ENCODE results near the gene ZNF791.
A peak's percentile ranks its signal among the peaks of the same experiment; 100 is the strongest.
"Not testable (repeated sequence)": the region's sequence is repeated elsewhere in the genome, so short reads cannot be mapped to it uniquely, and the experiment has no call there.

Gene ZNF791

DNA sequence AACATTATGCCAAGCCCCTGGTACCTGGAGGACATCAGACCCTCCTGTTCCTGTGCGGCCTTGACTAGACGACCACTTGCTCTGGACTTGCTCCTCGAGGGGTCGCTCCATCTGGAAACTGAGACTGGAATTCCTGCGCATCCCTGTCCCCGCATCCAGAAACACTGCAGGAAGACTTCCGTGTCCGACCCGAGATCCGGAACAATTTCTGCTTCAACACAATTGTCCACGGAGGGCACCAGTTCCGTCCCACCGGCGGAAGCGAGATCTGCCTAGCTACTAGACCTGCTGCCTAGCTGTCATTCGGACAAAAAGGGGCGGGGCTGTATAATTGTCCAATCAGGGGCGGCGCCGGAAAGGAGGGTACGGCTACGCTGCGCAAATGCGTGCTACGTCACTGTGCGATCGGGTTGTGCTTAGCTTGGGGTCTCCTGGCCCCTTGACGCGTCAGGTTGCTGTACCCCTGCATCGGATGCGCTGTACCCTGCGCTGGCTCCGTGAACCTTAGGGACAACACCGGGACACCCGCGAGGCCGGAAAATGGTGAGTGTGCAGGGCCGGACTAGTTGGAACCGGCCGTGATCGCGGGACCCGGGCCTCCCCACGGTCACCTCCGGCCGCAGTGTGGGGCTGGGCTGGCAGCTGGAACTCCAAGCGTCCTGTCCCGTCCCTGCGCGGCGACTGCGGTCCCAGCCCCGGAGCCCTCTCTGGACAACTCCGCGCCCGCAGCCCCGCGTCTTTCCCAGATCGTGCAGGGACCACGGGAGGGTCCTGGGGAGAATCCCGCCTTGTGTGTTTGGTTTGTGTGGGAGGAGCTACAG is at the start of gene ZNF791, which contains the start of gene ZNF490:
TSS of gene ZNF791 (plus strand) at position 381 of the 821 bp plus-strand sequence. CDS start at position 541, 160 bp downstream.
TSS of gene ZNF490 (minus strand) at position 274 of the 821 bp plus-strand sequence. CDS start at position 141, 133 bp downstream.
- DNase-seq = peak; percentile 69

DNA sequence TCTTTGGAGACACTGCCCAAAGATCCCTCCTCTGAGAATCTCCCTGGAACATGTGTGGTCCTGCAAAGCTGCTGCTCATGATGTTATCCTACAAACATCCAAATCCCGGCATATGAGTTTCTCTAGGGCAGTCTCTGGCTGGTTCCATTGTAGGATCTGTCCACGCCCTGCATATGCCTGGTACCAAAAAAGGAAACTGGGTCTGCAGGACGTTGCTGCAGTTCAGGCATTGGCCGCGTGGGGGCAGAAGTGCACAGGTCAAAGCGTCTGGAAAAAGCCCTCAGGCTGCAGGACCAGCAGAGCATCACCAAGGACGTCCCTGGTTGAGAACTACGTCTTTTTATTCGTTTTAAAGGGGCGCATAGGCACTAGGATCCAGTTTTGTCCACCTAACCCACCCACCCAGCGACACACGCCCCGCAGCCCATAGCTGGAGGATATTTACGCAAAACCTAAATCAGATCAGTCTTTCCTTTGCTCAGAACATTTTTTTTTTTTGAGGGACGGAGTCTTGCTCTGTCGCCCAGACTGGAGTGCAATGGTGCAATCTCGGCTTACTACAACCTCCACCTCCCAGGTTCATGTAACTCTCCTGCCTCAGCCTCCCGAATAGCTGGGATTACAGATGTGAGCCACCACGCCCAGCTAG is 46.6 kb upstream of the ZNF791 start:
- peak; percentile 2 for DNase-seq

- not testable (repeated sequence) for DNase-seq
These were observed 44.3 kb upstream of the ZNF791 start for GRCh38 chr19:12566380-12566779.

GRCh38 chr19:12567951-12568350 is 42.8 kb upstream of the ZNF791 start:
- no peak for DNase-seq

- peak; percentile 24 for DNase-seq
These were observed 36.7 kb upstream of the ZNF791 start for GRCh38 chr19:12574036-12574435.

DNA sequence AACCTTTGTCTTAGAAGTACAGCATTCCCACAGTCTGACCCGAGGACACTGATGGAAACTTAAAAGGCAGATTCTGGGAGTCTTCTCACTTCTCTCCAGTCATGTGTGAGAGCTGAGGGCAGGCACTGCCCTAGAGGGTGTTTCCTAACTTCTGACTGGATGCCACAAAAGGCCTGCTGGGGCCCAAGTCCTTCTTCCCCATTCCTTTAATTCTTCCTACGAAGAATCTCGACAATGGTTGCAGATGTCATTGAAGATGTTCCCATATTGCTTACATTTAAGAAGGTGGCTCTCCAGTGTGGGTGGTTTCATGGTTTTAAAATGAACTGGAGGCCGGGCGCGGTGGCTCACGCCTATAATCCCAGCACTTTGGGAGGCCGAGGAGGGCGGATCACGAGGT is 32.1 kb upstream of the ZNF791 start:
- DNase-seq = no peak

DNA sequence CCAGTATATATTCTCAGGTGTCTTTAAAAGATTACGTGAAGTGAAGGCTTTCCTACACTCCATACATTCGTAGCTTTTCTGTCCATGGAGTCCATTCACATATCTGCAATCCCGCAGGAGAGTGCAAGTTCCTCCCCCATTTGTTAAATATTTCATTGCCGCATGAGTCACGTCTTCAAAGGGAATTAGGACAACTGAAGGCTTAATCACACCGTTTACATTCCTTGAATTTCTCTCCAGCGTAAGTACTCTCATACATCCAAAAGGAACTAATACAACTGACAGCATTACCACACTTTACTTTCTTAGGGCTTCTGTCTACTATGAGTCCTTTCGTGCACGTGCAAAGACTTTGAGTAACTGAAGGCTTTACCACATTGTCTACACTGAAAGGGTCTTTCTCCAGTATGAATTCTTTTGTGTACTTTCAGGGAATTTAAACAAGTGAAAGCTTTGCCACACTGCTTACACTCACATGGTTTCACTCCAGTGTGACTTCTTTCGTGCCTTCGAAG is 30.5 kb upstream of the ZNF791 start:
- DNase-seq = no peak

DNA sequence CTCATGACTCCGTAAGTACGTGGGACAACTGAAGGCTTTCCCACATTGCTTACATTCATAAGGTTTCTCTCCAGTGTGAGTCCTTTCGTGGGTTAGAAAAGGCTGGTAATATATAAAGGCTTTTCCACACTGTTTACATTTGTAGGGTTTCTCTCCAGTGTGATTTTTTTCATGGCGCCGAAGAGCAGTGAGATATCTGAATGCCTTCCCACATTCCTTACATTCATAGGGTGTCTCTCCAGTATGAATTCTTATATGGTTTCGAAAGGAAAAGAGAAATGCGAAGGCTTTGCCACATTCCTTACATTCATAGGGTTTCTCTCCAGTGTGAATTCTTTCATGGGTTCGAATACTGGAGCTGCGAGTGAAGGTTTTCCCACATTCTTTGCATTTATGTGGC is 29.6 kb upstream of the ZNF791 start:
- DNase-seq = no peak

DNA sequence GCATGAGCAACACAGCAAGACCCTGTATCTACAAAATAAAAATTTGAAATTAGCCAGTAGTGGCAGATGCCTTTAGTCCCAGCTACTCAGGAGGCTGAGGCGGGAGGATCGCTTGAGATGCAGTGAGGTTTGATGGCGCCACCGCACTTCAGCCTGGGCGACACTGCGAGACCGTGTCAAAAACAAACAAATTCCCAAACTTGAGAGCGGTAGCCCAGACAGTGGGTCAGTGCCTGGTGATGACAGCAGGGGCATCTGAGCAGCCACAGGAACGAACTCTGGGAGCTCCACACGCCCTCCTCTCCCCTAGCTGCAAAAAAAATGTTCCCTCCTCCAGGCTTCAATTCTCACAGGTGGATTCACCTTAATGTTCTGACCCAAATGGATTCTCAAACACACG is 14.2 kb upstream of the ZNF791 start:
- DNase-seq = no peak

DNA sequence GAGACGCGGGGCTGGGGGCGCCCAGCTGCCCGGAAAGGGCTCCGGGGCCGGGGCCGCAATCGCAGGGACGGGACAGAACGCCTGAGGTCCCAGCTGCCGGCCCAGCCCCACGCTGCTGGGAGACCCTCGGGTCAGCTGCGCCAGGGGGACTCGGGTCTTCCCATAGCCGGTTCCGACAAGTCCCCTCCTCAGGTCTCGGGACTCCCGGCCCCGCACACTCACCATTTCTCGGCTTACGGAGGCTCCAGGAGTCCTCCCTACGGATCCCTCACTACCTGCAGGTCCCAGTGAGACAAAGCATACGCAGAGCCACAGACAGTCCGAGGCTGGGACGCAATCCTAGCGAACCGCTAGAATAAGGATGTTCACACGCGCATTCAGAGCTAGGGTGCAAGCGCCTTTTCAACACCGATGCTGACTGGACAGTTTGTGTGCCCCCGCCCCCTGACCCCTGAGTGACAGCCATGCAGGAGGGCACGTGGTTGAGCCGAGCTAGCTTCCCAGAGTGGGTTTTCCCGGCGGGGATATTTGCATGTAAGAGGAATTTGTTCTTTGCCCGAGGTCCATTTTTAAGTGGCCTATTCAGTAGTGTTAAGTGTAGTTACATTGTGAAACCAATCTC is 13.7 kb upstream of the ZNF791 start:
- no peak for DNase-seq

GRCh38 chr19:12597594-12597993 is 13.1 kb upstream of the ZNF791 start:
- no peak for DNase-seq

GRCh38 chr19:12603714-12604113 is 7.0 kb upstream of the ZNF791 start:
- DNase-seq = no peak

- no peak for DNase-seq
These were observed 3.9 kb upstream of the ZNF791 start for GRCh38 chr19:12606796-12607195.

GRCh38 chr19:12607631-12608030 is 3.1 kb upstream of the ZNF791 start:
- DNase-seq = no peak

- no peak for DNase-seq
These were observed 610 bp downstream of the ZNF791 start for GRCh38 chr19:12611361-12611699.

DNA sequence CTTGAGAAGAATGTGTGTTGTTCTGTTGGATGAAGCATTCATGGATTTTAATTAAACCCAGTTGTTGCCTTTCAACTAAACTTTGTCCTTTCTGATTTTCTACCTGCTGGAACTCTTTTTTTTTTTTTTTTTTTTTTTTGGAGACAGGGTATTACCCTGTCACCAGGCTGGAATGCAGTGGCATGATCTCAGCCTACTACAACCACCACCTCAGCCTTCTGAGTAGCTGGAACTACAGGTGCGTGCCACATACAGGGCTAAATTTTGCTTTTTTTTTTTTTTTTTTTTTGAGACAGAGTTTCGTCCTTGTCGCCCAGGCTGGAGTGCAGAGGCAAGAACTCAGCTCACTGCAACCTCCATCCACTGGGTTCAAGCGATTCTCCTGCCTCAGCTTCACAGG is 6.9 kb downstream of the ZNF791 start:
- DNase-seq = no peak

DNA sequence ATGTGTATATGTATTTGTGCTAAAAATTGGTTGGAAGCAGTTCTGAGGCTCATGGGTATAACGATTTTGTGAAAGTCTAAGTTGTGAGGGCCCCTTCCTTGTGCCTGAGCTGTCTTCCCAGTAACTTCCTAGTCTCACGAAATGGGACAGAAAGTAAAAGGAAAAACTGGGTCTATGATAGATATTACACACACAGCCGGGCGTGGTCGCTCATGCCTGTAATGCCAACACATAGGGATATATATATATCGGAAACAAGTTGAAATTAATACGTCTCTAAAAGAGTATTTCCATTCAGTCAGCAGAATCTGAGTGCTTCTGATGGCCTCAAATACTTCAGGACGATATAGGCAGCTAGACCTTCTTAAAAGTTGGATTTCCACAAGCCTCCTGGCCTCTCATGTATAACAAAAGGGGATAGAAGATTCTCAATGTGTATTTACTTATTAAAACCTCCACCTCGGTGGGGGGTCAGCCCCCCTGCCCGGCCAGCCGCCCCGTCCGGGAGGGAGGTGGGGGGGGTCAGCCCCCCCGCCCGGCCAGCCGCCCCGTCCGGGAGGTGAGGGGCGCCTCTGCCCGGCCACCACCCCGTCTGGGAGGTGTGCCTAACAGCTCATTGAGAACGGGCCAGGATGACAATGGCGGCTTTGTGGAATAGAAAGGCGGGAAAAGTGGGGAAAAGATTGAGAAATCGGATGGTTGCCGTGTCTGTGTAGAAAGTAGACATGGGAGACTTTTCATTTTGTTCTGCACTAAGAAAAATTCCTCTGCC is 10.7 kb downstream of the ZNF791 start:
- DNase-seq = not testable (repeated sequence)

DNA sequence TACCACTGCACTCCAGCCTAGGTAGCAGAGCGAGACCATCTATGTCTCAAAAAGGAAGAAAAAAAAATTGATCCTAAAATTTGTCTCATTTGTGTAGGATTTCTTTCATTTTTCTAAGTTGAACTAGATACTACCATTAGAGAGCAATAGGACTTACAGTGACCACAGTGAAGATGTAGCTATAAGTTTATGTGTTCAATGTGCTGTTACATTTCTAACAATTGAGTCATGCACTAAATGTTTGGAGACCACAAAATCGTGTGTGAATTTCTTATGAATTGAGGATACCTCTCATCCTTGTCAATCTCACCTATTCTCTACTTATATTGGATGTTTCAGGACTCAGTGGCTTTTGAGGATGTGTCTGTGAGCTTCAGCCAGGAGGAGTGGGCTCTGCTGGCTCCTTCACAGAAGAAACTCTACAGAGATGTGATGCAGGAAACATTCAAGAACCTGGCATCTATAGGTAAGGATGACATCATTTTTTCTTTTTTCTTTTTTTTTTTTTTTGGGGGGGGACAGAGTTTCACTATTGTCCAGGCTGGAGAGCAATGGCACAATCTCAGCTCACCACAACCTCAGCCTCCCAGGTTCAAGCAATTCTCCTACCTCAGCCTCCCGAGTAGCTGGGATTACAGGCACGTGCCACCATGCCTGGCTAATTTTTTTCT is 12.8 kb downstream of the ZNF791 start:
- no peak for DNase-seq

- no peak for DNase-seq
These were observed 16.2 kb downstream of the ZNF791 start for GRCh38 chr19:12626958-12627357.

DNA sequence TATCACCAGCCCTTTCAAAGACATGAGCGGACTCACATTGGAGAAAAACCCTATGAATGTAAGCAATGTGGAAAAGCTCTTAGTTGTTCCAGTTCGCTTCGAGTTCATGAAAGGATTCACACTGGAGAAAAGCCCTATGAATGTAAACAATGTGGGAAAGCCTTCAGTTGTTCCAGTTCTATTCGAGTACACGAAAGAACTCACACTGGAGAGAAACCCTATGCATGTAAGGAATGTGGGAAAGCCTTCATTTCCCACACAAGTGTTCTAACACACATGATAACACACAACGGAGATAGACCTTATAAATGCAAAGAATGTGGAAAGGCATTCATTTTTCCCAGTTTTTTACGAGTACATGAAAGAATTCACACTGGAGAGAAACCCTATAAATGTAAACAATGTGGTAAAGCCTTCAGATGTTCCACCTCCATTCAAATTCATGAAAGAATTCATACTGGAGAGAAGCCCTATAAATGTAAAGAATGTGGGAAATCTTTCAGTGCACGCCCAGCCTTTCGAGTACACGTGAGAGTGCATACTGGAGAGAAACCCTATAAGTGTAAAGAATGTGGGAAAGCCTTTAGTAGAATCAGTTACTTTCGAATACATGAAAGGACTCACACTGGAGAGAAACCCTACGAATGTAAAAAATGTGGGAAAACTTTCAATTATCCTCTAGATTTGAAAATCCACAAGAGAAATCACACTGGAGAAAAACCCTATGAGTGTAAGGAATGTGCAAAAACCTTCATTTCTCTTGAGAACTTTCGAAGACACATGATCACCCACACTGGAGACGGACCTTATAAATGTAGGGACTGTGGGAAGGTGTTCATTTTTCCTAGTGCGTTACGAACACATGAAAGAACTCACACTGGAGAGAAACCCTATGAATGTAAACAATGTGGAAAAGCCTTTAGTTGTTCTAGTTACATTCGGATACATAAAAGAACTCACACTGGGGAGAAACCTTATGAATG is 17.6 kb downstream of the ZNF791 start:
- no peak for DNase-seq

DNA sequence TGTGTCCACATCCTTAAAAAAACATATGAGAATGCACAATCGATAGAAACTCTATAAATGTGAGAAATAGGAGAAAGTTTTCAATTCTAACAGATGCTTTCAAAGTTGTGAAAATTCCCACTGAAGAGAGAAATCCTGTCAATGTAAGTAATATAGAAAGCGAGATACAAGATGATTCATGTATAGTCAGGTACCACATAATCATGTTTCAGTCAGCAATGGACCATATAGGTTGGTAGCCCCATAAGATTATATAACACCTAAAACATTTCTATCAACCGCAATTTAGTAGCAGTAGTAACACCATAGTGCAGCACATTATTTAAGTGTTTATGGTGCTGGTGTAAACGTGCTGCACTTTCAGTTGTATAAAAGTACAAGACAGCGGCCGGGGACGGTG is 18.5 kb downstream of the ZNF791 start:
- DNase-seq = no peak

All from NCI-H187 treated with DMSO at 0.1 percent for 48 hours (cell line).